WI38 (cell line): ENCODE measurements around the gene NCBP2.

Experiments
- H3K4me3 ChIP-seq: 2 replicates; pipeline ENCODE4 v1.5.1; 2011; ENCODE audit warnings: low read depth, mild to moderate bottlenecking, control low read depth, low read length
- TF ChIP-seq, protein P1 (sequence below): IDR thresholded peaks from 2 replicates; pipeline ENCODE4 v1.5.1; 2012; ENCODE audit warnings: low read depth, mild to moderate bottlenecking, control low read depth, low read length

The NCBP2 gene

DNA sequence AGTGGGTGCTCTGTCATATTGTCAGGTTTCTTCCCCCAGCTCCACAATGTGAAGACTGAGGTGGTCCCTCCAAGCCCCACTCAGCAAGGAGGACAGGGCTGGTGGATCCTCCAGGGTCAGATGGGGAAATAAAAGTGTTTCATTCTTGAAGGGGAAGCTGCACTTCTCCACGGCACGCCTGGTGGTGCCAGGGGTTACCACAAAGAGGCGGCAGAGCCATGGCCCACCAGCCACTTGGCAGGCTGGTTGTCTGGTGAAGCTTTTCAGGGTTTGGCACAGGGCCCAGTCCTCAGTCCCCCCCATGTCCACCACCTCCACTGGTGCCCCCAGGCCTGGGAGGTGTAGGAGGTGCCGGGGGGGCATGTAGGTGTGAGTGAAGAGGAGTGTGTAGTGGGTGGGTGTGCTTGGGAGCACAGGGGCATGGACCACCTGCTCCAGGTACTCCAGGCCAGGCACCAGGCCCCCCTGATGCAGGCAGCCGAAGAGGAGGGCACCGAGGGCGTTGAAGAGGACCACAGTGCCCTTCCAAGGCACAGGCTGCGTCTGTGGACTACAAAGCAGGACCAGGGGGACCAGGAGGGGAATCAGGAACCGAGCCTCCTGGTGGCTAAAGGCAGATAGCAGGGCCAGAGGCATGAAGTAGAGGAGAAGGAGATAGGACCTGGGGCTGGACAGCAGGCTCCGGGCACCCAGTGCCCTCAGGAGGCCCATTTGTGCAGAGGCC lies 5.0 kb upstream of the NCBP2 start:
- no peak overlapping the region for H3K4me3 ChIP-seq

DNA sequence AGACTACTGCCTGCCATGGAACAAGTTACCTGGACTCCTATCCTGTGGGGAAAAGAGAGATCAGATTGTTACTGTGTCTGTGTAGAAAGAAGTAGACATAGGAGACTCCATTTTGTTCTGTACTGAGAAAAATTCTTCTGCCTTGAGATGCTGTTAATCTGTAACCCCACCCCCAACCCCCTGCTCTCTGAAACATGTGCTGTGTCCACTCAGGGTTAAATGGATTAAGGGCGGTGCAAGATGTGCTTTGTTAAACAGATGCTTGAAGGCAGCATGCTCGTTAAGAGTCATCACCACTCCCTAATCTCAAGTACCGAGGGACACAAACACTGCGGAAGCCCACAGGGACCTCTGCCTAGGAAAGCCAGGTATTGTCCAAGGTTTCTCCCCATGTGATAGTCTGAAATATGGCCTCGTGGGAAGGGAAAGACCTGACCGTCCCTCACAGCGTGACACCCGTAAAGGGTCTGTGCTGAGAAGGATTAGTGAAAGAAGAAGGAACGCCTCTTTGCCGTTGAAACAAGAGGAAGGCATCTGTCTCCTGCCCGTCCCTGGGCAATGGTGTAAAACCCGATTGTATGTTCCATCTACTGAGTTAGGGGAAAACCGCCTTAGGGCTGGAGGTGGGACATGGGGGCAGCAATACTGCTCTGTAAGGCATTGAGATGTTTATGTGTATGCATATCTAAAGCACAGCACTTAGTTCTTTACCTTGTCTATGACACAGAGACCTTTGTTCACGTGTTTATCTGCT lies 1.9 kb upstream of the NCBP2 start:
- H3K4me3 ChIP-seq = peak overlapping the region; percentile 98; the same call in 1 of the 2 replicates

More for the DNA sequence above, 5.0 kb upstream of the NCBP2 start:
- TF ChIP-seq, protein P1, sequence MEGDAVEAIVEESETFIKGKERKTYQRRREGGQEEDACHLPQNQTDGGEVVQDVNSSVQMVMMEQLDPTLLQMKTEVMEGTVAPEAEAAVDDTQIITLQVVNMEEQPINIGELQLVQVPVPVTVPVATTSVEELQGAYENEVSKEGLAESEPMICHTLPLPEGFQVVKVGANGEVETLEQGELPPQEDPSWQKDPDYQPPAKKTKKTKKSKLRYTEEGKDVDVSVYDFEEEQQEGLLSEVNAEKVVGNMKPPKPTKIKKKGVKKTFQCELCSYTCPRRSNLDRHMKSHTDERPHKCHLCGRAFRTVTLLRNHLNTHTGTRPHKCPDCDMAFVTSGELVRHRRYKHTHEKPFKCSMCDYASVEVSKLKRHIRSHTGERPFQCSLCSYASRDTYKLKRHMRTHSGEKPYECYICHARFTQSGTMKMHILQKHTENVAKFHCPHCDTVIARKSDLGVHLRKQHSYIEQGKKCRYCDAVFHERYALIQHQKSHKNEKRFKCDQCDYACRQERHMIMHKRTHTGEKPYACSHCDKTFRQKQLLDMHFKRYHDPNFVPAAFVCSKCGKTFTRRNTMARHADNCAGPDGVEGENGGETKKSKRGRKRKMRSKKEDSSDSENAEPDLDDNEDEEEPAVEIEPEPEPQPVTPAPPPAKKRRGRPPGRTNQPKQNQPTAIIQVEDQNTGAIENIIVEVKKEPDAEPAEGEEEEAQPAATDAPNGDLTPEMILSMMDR = no peak

DNA sequence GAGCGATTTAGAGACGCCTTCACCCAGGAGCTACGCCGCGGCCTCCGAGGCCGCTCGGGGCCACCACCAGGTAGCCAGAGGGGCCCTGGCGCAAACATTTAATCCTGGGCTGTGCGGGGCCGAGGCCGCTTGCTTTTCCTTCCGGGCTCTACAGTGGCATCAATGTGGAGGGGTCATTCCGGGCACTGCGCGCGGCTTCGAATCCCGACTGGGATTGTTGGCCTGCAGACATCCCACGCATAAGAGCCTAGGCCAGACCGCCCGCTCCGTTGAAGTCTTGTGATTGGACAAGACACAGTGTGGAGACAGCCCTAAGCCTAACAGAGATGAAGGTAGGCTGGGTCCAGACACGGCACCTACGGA lies 568 bp upstream of the NCBP2 start:
- TF ChIP-seq, protein P1 = no peak
- H3K4me3 ChIP-seq = peak overlapping the region; percentile 98

DNA sequence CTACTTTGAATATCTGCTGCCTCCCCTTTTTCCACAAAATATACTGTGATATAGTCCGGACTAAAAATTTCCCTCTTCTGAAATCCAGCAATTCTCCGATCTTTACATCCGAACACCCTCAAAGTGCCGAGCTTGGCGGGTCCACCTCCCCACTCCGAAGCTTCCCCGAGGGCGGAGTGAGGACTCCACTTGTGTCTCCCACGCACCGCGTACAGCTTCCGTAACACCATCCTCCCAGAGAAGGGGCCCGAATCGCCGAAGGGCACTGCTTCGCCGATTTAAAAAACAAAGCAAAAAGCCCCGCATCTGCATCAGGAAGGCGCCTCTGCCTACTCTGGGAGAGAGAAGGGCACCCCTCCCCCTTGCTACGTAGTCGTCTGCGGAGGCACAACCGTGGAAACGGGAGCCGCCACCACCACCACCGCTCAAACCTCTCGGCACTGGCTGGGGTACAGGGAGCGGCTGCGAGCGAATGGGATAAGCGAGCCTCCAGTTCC lies 551 bp downstream of the NCBP2 start:
- peak overlapping the region; percentile 98 for H3K4me3 ChIP-seq
- TF ChIP-seq, protein P1 = no peak

DNA sequence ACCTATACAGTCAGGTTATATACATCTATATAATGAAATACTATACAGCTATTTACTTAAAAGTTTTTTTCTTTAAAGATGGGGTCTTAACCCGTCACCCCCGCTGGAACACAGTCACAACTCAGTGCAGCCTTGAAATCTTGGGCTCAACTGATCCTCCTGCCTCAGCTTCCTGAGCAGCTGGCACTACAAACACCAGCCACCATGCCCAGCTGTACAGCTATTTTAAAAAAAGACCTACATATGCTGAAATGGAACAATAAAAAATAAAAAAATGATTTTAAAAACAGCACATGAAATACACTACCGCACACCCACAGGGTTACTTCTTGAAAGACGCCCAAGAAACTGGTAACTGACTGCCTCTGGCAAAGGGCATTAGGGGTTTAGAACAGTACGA lies 3.8 kb downstream of the NCBP2 start:
- TF ChIP-seq, protein P1 = no peak
- no peak overlapping the region for H3K4me3 ChIP-seq

DNA sequence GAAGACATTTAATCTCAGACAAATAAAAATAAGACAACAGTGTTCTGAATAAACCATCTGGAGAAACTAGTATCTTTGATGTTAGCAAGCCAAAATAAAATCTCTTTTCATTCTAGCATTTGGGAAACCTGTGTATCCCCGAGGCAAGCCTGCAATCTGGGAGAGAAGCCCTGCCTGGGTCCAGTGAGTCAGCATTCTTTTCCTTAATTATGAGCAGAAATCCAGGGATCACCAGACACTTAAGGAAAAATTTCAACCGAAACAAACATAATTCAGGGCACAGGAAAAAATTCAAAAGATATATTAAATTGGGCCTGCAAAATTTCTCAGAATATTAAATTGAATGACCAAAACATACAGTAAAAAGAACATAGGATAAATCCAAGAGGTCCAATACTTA lies 4.2 kb downstream of the NCBP2 start:
- H3K4me3 ChIP-seq = no peak overlapping the region
- TF ChIP-seq, protein P1 = no peak

DNA sequence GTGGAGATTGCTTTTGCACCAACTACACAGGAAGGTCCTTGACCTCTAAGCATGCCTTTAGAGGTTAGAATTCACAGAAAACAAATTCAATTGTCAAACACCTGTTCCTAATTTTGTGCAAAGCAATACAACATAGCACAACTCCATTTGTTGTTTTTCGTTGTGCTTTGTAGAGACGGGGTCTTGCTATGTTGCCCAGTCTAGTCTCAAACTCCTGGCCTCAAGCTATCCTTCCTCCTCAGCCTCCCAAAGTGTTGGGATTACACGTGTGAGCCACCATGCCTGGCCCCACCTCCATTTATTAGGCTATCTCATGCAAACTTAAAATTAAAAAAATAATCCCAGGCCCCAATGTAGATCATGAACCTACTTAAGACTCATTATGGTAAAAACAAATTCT lies 6.0 kb downstream of the NCBP2 start:
- TF ChIP-seq, protein P1 = no peak
- no peak overlapping the region for H3K4me3 ChIP-seq
